Heart left ventricle (tissue), 13 donors: ENCODE data around the gene MRAP.

Experiments
- POLR2A ChIP-seq, 2 donors: fragments of 450-650 bp; IDR thresholded peaks; one replicate each; pipeline ENCODE4 v1.6.1; 2017; ENCODE audit warnings: antibody characterized with exemption in 2 of 2, mild to moderate bottlenecking in 2 of 2, moderate library complexity in 2 of 2
- TF ChIP-seq, protein P1 (sequence below), 12 donors: fragments of 200-600 bp; sonication (generic) in 4 of 12; IDR thresholded peaks; one replicate each; pipeline versions ENCODE4 v1.5.0 to v1.8.0; 2018 to 2022; ENCODE audit warnings: antibody characterized with exemption in 12 of 12, mild to moderate bottlenecking in 5 of 12
- donor health status: ischemic (EF 13 %, LVEDD 7.1; RV severe dilation, severe dysfunction).
- donor health status: DM: no; HTN: yes; CAD: no.
- donor health status: DM: no; HTN: no; CAD: no.
- donor health status: ischemic (EF 25% LVEDD 6.9; RV normal size, moderate dysfunction).
- donor health status: ischemic (EF 25% LVEDD 5.7; RV mildly dilated, moderate dysfunction).
- donor health status: ischemic (EF 35%, LVEDD 5.7; RV mildly dilated, moderate dysfunction).
- donor health status: nonischemic (EF 11% LVEDD 7.7; RV severe dilation, severe dysfunction).
- donor health status: DM: yes; HTN: yes; CAD: no.
- donor health status: PGD.
- donor health status: ischemic (EF 29% LVEDD 5.4; RV normal size, mild dysfunction).
- donor health status: nonischemic (EF 23%, LVEDD 6.1; RV moderate dilation, normal function).

DNA sequence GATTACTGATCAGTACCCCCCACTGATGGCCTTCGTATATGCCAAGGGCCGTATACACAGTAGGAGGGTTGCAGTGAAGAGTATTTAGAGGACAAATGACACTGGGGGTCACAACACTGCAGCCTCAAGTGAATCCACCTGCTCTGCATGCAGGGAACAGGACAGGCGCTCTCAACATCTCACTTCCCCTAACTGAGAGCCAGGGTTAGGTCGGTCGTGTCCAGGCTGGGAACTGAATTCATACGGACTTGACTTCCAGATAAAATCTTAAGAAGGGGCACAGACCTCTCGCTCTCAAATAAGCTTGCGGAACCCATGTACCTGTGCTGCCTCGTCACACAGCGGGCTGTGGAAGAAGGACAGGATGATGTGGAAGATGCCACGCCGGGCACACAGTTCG lies 22.8 kb downstream of the MRAP start:
- TF ChIP-seq, protein P1, sequence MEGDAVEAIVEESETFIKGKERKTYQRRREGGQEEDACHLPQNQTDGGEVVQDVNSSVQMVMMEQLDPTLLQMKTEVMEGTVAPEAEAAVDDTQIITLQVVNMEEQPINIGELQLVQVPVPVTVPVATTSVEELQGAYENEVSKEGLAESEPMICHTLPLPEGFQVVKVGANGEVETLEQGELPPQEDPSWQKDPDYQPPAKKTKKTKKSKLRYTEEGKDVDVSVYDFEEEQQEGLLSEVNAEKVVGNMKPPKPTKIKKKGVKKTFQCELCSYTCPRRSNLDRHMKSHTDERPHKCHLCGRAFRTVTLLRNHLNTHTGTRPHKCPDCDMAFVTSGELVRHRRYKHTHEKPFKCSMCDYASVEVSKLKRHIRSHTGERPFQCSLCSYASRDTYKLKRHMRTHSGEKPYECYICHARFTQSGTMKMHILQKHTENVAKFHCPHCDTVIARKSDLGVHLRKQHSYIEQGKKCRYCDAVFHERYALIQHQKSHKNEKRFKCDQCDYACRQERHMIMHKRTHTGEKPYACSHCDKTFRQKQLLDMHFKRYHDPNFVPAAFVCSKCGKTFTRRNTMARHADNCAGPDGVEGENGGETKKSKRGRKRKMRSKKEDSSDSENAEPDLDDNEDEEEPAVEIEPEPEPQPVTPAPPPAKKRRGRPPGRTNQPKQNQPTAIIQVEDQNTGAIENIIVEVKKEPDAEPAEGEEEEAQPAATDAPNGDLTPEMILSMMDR (IDR thresholded peaks at IDR 0.05) = no peak
- no peak for TF ChIP-seq POLR2A (IDR thresholded peaks at IDR 0.05)
